H9 (cell line): ENCODE results near the gene PARVB. TPM values are rescaled to one million over a fixed set of nuclear protein-coding genes. Genes with fewer than 3 reads are reported as not detected.
A peak's percentile ranks its signal among the peaks of the same experiment; 100 is the strongest.

Experiments
- DNase-seq: peaks from one replicate; pipeline ENCODE4 v3.0.0-alpha.2; 2017
- H2AFZ ChIP-seq: one replicate; pipeline ENCODE4 v1.6.1; 2013; ENCODE audit warnings: mild to moderate bottlenecking, low read length, control low read depth, moderate library complexity
- H2AK5ac ChIP-seq: 2 replicates; pipeline ENCODE4 v1.6.1; 2013; ENCODE audit warnings: low read length, control low read depth, mixed read lengths; ENCODE audit not compliant: insufficient read length
- H2BK120ac ChIP-seq: one replicate; pipeline ENCODE4 v1.6.1; 2013; ENCODE audit warnings: low read depth, mild to moderate bottlenecking, low read length, control low read depth, inconsistent platforms; ENCODE audit not compliant: poor library complexity, severe bottlenecking
- H2BK12ac ChIP-seq: 2 replicates; pipeline ENCODE4 v1.6.1; 2013; ENCODE audit warnings: low read length, control low read depth, mixed read lengths, low read depth; ENCODE audit not compliant: insufficient read length
- H2BK15ac ChIP-seq: 2 replicates; pipeline ENCODE4 v1.6.1; 2013; ENCODE audit warnings: low read depth, low read length, control low read depth
- H2BK20ac ChIP-seq: one replicate; pipeline ENCODE4 v1.6.1; 2013; ENCODE audit warnings: low read depth, mild to moderate bottlenecking, low read length, control low read depth, inconsistent platforms; ENCODE audit not compliant: poor library complexity, severe bottlenecking
- H2BK5ac ChIP-seq: 2 replicates; pipeline ENCODE4 v1.6.1; 2013; ENCODE audit warnings: low read length, control low read depth, mixed read lengths; ENCODE audit not compliant: insufficient read length
- H3K14ac ChIP-seq: 2 replicates; pipeline ENCODE4 v1.6.1; 2013; ENCODE audit warnings: low read length, control low read depth; ENCODE audit not compliant: insufficient read depth
- H3K18ac ChIP-seq: 2 replicates; pipeline ENCODE4 v1.6.1; 2013; ENCODE audit warnings: low read depth, mild to moderate bottlenecking, mixed read lengths, low read length, control low read depth; ENCODE audit not compliant: insufficient read length
- H3K23ac ChIP-seq: 2 replicates; pipeline ENCODE4 v1.6.1; 2013; ENCODE audit warnings: low read length, control low read depth, mixed read lengths, low read depth; ENCODE audit not compliant: insufficient read length
- H3K23me2 ChIP-seq: 2 replicates; pipeline ENCODE4 v1.6.1; 2013; ENCODE audit warnings: low read depth, mild to moderate bottlenecking, mixed read lengths, low read length, control low read depth; ENCODE audit not compliant: insufficient read length, poor library complexity, severe bottlenecking
- H3K27ac ChIP-seq: 2 replicates; pipeline ENCODE4 v1.5.1; 2013; ENCODE audit warnings: low read length, control low read depth, mixed read lengths, low read depth; ENCODE audit not compliant: insufficient read length
- H3K27me3 ChIP-seq: 2 replicates; pipeline ENCODE4 v1.6.1; 2013; ENCODE audit warnings: low read length, control low read depth, inconsistent platforms; ENCODE audit not compliant: insufficient read depth
- H3K4ac ChIP-seq: 2 replicates; pipeline ENCODE4 v1.6.1; 2013; ENCODE audit warnings: low read depth, mild to moderate bottlenecking, control low read depth, inconsistent platforms, low read length, moderate library complexity
- H3K4me1 ChIP-seq: 2 replicates; pipeline ENCODE4 v1.6.1; 2013; ENCODE audit warnings: low read length, control low read depth, inconsistent platforms; ENCODE audit not compliant: insufficient read depth
- H3K4me2 ChIP-seq: 2 replicates; pipeline ENCODE4 v1.6.1; 2013; ENCODE audit warnings: low read length, control low read depth, mixed read lengths; ENCODE audit not compliant: insufficient read length, insufficient read depth
- H3K56ac ChIP-seq: 2 replicates; pipeline ENCODE4 v1.6.1; 2013; ENCODE audit warnings: low read depth, mild to moderate bottlenecking, mixed read lengths, low read length, control low read depth; ENCODE audit not compliant: insufficient read length
- H3K79me1 ChIP-seq: 2 replicates; pipeline ENCODE4 v1.6.1; 2013; ENCODE audit warnings: low read depth, mild to moderate bottlenecking, moderate library complexity, low read length, control low read depth, inconsistent platforms; ENCODE audit not compliant: insufficient read depth, poor library complexity, severe bottlenecking
- H3K79me2 ChIP-seq: 2 replicates; pipeline ENCODE4 v1.6.1; 2013; ENCODE audit warnings: low read length, control low read depth, inconsistent platforms; ENCODE audit not compliant: insufficient read depth
- H3K9ac ChIP-seq: 2 replicates; pipeline ENCODE4 v1.6.1; 2013; ENCODE audit warnings: low read length, control low read depth, mixed read lengths; ENCODE audit not compliant: insufficient read length; ENCODE audit errors: extremely low read depth
- H3K9me3 ChIP-seq: one replicate; pipeline ENCODE4 v1.6.1; 2013; ENCODE audit warnings: low read depth, low read length, inconsistent platforms; ENCODE audit not compliant: control insufficient read depth
- H3T11ph ChIP-seq: one replicate; pipeline ENCODE4 v1.6.1; 2013; ENCODE audit warnings: mild to moderate bottlenecking, low read length, control low read depth, inconsistent platforms
- H4K20me1 ChIP-seq: one replicate; pipeline ENCODE4 v1.6.1; 2013; ENCODE audit not compliant: control insufficient read depth, insufficient read length, insufficient read depth
- H4K5ac ChIP-seq: 2 replicates; pipeline ENCODE4 v1.6.1; 2013; ENCODE audit warnings: low read depth, mild to moderate bottlenecking, mixed read lengths, low read length, control low read depth; ENCODE audit not compliant: insufficient read length
- H4K8ac ChIP-seq: replicated peaks from 2 replicates; pipeline ENCODE4 v1.6.1; 2013; ENCODE audit warnings: low read length, control low read depth, mixed read lengths, low read depth; ENCODE audit not compliant: insufficient read length
- H4K91ac ChIP-seq: 2 replicates; pipeline ENCODE4 v1.6.1; 2013; ENCODE audit warnings: low read depth, mild to moderate bottlenecking, moderate library complexity, mixed read lengths, low read length, control low read depth; ENCODE audit not compliant: insufficient read length
- H3K27ac Mint-ChIP-seq, 3 experiments: 2 replicates in 2 of 3; 3 replicates in 1 of 3; pipeline ENCODE4 v1.8.0; 2020 to 2021; ENCODE audit warnings: mixed read lengths in 3 of 3, mild to moderate bottlenecking in 1 of 3, moderate library complexity in 1 of 3
- H3K27me3 Mint-ChIP-seq: 2 replicates; pipeline ENCODE4 v1.8.0; 2021; ENCODE audit warnings: low read depth, mild to moderate bottlenecking, moderate library complexity, mixed read lengths
- H3K36me3 Mint-ChIP-seq, 3 experiments: 2 replicates in 2 of 3; 3 replicates in 1 of 3; pipeline ENCODE4 v1.8.0; 2020 to 2021; ENCODE audit warnings: low read depth in 3 of 3, mixed read lengths in 3 of 3; ENCODE audit not compliant: insufficient read depth in 1 of 3
- H3K4me1 Mint-ChIP-seq, 2 experiments: 2 replicates each; pipeline ENCODE4 v1.8.0; 2020; ENCODE audit warnings: mixed read lengths in 2 of 2
- H3K4me3 Mint-ChIP-seq, 2 experiments: 2 replicates in 1 of 2; 3 replicates in 1 of 2; pipeline ENCODE4 v1.8.0; 2020 to 2021; ENCODE audit warnings: mild to moderate bottlenecking in 2 of 2, mixed read lengths in 2 of 2, moderate library complexity in 1 of 2
- H3K9me3 Mint-ChIP-seq, 2 experiments: 2 replicates in 1 of 2; 3 replicates in 1 of 2; pipeline ENCODE4 v1.8.0; 2020; ENCODE audit warnings: mild to moderate bottlenecking in 2 of 2, mixed read lengths in 2 of 2, moderate library complexity in 1 of 2
- WGBS: extraction: QIAGEN DNeasy Blood & Tissue Kit; methylation state at CpG from one replicate; pipeline ENCODE4 v1.1.7; 2013; ENCODE audit warnings: missing lambda C conversion rate, low lambda C conversion rate, mixed read lengths; ENCODE audit not compliant: insufficient read length; ENCODE audit errors: extremely low coverage; 5-methylcytosine and 5-hydroxymethylcytosine counted together
- total RNA-seq: library from RNA; stranded (reverse); gene quantifications from 2 replicates; pipeline ENCODE4 v1.2.1, GENCODE V29; 2021
- TF ChIP-seq, protein P1 (sequence below): fragments of 200-600 bp; sonication (generic); conservative IDR thresholded peaks from 3 replicates; pipeline ENCODE4 v1.8.0; 2021; ENCODE audit warnings: antibody characterized with exemption, mild to moderate bottlenecking

The PARVB gene
- total RNA-seq, 1 experiment from 2014 or later, result 15.6 TPM

DNA sequence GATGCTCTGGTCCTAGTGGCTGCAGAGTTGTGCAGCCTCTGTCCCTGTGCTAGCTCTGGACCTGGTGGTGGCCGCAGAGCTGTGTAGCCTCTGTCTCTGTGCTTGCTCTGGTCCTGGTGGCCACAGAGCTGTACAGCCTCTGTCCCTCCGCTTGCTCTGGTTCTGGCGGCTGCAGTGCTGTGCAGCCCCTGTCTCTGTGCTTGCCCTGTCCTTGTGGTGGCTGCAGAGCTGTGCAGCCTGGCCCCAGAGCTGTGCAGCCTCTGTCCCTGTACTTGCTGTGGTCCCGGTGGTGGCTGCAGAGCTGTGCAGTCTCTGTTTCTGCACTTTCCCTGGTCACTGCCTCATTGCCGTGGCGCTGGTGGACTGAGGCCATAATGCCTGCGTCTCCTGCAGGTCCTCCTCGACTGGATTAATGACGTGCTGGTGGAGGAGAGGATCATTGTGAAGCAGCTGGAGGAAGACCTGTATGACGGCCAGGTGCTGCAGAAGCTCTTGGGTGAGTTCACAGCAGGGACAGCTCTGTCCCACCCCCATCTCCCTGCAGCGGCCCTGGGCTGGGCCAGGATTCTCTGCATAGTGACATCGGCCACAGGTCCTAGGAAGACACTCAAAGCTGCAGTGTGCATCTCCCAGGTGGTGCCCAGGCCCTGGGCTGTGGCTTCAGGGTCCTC lies 94.7 kb downstream of the PARVB start:
- Histone ChIP-seq H3K79me2 (no peaks in the 10 kb centered on the region), H3K4ac (no peak overlapping the region), H4K8ac (no peak overlapping the region), H2BK120ac (no peak overlapping the region), H3K23me2 (no peaks in the 10 kb centered on the region), H3K9me3 (no peaks in the 10 kb centered on the region), H3K18ac (no peak overlapping the region), H2BK5ac (no peak overlapping the region), H2BK12ac (no peak overlapping the region), H2AK5ac (no peak overlapping the region), H3K56ac (no peak overlapping the region), H4K20me1 (no peaks in the 10 kb centered on the region), H3K4me1 (no peaks in the 10 kb centered on the region), H3K23ac (no peak overlapping the region), H3K27me3 (no peaks in the 10 kb centered on the region), H2BK15ac (no peak overlapping the region), H3K79me1 (no peaks in the 10 kb centered on the region), H3K14ac (no peak overlapping the region), H3K4me2 (no peak overlapping the region), H3T11ph (no peak overlapping the region), H4K91ac (no peak overlapping the region), H4K5ac (no peak overlapping the region), H3K27ac (no peak overlapping the region), H2BK20ac (no peak overlapping the region), H2AFZ (no peak overlapping the region), H3K9ac (no peak overlapping the region)
- no CpG with 5 or more reads among the region's 12 CpGs for WGBS
- peaks cover 0 to 13% (median 5%) of the 10 kb centered on the region in 3 experiments; a peak in 4 of 7 replicates for H3K36me3 Mint-ChIP-seq
- H3K4me3 Mint-ChIP-seq, result no peak overlapping the region
- peaks cover 7 to 10% of the 10 kb centered on the region in 2 experiments for H3K4me1 Mint-ChIP-seq
- H3K27ac Mint-ChIP-seq, result peak overlapping the region in 2 of 3 experiments; percentile 65; a peak in 3 of 7 replicates
- DNase-seq, result no peak
- peaks cover 1% of the 10 kb centered on the region; the same call in 1 of the 2 replicates for H3K27me3 Mint-ChIP-seq
- H3K9me3 Mint-ChIP-seq, result peaks cover 0 to 3% of the 10 kb centered on the region in 2 experiments; a peak in 2 of 5 replicates
- TF ChIP-seq, protein P1, sequence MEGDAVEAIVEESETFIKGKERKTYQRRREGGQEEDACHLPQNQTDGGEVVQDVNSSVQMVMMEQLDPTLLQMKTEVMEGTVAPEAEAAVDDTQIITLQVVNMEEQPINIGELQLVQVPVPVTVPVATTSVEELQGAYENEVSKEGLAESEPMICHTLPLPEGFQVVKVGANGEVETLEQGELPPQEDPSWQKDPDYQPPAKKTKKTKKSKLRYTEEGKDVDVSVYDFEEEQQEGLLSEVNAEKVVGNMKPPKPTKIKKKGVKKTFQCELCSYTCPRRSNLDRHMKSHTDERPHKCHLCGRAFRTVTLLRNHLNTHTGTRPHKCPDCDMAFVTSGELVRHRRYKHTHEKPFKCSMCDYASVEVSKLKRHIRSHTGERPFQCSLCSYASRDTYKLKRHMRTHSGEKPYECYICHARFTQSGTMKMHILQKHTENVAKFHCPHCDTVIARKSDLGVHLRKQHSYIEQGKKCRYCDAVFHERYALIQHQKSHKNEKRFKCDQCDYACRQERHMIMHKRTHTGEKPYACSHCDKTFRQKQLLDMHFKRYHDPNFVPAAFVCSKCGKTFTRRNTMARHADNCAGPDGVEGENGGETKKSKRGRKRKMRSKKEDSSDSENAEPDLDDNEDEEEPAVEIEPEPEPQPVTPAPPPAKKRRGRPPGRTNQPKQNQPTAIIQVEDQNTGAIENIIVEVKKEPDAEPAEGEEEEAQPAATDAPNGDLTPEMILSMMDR, result no peak
